Measurements from ENCODE around the gene GPATCH4.
"Not testable (repeated sequence)": the region's sequence is repeated elsewhere in the genome, so short reads cannot be mapped to it uniquely, and the experiment has no call there.

Gene GPATCH4

GRCh38 chr1:156598731-156599432 lies 2.4 kb downstream of the GPATCH4 start:
- no peak for DNase-seq (ENCODE audit: low spot score)
- FAIRE-seq = no peak

- DNase-seq (ENCODE audit: low spot score) (no peak), FAIRE-seq (no peak)
Measured at GRCh38 chr1:156598125-156598524, 3.2 kb downstream of the GPATCH4 start.

GRCh38 chr1:156596426-156596825 lies 4.9 kb downstream of the GPATCH4 start:
- FAIRE-seq = no peak
- DNase-seq (ENCODE audit: low spot score) = no peak

GRCh38 chr1:156595016-156595415 lies 6.3 kb downstream of the GPATCH4 start:
- DNase-seq (ENCODE audit: low spot score) = no peak
- no peak for FAIRE-seq

- no peak for FAIRE-seq
- no peak for DNase-seq (ENCODE audit: low spot score)
Measured at GRCh38 chr1:156594190-156594589, 7.1 kb downstream of the GPATCH4 start.

- FAIRE-seq = no peak
Measured at GRCh38 chr1:156593661-156593989, 7.7 kb downstream of the GPATCH4 start.

GRCh38 chr1:156592910-156593660 lies 8.2 kb downstream of the GPATCH4 start:
- FAIRE-seq (no peak), DNase-seq (ENCODE audit: low spot score) (no peak)

More at GRCh38 chr1:156593661-156593989, 7.7 kb downstream of the GPATCH4 start:
- DNase-seq (ENCODE audit: low spot score) = no peak

GRCh38 chr1:156592158-156592909 lies 8.9 kb downstream of the GPATCH4 start:
- no peak for DNase-seq (ENCODE audit: low spot score)
- no peak for FAIRE-seq

- peak; percentile 91 for DNase-seq (ENCODE audit: low spot score)
- no peak for FAIRE-seq
Measured at GRCh38 chr1:156591432-156592157, 9.7 kb downstream of the GPATCH4 start, which contains the start of gene NAXE. Gene NAXE, plus strand, starts transcription at chr1:156591776. Its CDS starts 29 bp downstream, at chr1:156591805.

GRCh38 chr1:156591181-156591431 lies 10.2 kb downstream of the GPATCH4 start:
- FAIRE-seq (no peak), DNase-seq (ENCODE audit: low spot score) (no peak)

GRCh38 chr1:156590326-156591180 lies 10.7 kb downstream of the GPATCH4 start:
- no peak for FAIRE-seq

GRCh38 chr1:156589546-156589945 lies 11.7 kb downstream of the GPATCH4 start:
- no peak for DNase-seq (ENCODE audit: low spot score)
- FAIRE-seq = no peak

More at GRCh38 chr1:156590326-156591180, 10.7 kb downstream of the GPATCH4 start:
- no peak for DNase-seq (ENCODE audit: low spot score)

GRCh38 chr1:156587927-156588326 lies 13.4 kb downstream of the GPATCH4 start:
- not testable (repeated sequence) for FAIRE-seq; DNase-seq (ENCODE audit: low spot score)

GRCh38 chr1:156586892-156587477 lies 14.3 kb downstream of the GPATCH4 start:
- no peak for FAIRE-seq
- DNase-seq (ENCODE audit: low spot score) = no peak

GRCh38 chr1:156586323-156586722 lies 15.0 kb downstream of the GPATCH4 start:
- FAIRE-seq = no peak
- DNase-seq (ENCODE audit: low spot score) = no peak

GRCh38 chr1:156584813-156585212 lies 16.5 kb downstream of the GPATCH4 start:
- peak; percentile 42 for DNase-seq (ENCODE audit: low spot score)
- FAIRE-seq = no peak

- FAIRE-seq (no peak), DNase-seq (ENCODE audit: low spot score) (peak; percentile 76)
Measured at GRCh38 chr1:156583821-156584622, 17.3 kb downstream of the GPATCH4 start.

- DNase-seq (ENCODE audit: low spot score) (no peak), FAIRE-seq (no peak)
Measured at GRCh38 chr1:156582388-156583017, 18.8 kb downstream of the GPATCH4 start.

Measured in urothelium cell line (cell line).